ENCODE measurements around the gene MANSC1.

MANSC1 gene

GRCh38 chr12:12281134-12281533, 68.9 kb downstream of the MANSC1 start:
- no peak for TF ChIP-seq CTCF (IDR thresholded peaks at IDR 0.05)

DNA sequence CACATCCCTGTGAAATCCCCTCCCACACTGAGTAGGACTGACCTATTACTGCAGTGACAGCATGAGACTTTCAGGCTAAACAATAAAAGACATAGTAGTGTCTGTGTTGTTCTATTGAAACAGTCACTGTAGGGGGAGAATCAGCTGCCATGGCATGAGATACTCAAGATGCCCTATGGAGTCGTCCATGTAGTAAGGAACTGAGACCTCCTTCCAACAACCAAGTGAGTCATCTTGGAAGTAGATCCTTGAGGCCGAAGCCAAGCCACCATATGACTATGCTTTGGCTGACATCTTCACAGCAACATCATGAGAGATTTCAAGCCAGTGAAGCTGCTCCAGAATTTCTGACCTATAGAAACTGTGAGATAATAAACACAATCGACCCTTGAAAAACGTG, 71.1 kb downstream of the MANSC1 start:
- no peak for TF ChIP-seq CTCF (IDR thresholded peaks at IDR 0.05)
